Measurements from ENCODE around the gene SLC35A5.

Gene SLC35A5

GRCh38 chr3:112572701-112573100 lies 10.9 kb downstream of the SLC35A5 start:
- no peak for DNase-seq

- no peak for DNase-seq
Measured at GRCh38 chr3:112579232-112579631, 17.4 kb downstream of the SLC35A5 start.

- no peak for DNase-seq
Measured at GRCh38 chr3:112579697-112580096, 17.9 kb downstream of the SLC35A5 start.

- no peak for DNase-seq
Measured at GRCh38 chr3:112582244-112582874, 20.5 kb downstream of the SLC35A5 start.

- DNase-seq, result no peak
Measured at GRCh38 chr3:112583105-112583504, 21.3 kb downstream of the SLC35A5 start.

GRCh38 chr3:112585782-112586181 lies 23.9 kb downstream of the SLC35A5 start:
- DNase-seq, result no peak

- no peak for DNase-seq
Measured at GRCh38 chr3:112587336-112587735, 25.5 kb downstream of the SLC35A5 start.

- DNase-seq, result no peak
Measured at GRCh38 chr3:112593258-112593657, 31.4 kb downstream of the SLC35A5 start.

- no peak for DNase-seq
Measured at GRCh38 chr3:112594856-112595255, 33.0 kb downstream of the SLC35A5 start.

GRCh38 chr3:112597945-112598344 lies 36.1 kb downstream of the SLC35A5 start:
- no peak for DNase-seq

GRCh38 chr3:112598731-112599130 lies 36.9 kb downstream of the SLC35A5 start:
- DNase-seq, result no peak

GRCh38 chr3:112602217-112602838 lies 40.5 kb downstream of the SLC35A5 start:
- DNase-seq, result no peak

- no peak for DNase-seq
Measured at GRCh38 chr3:112604536-112604935, 42.7 kb downstream of the SLC35A5 start.

- no peak for DNase-seq
Measured at GRCh38 chr3:112605285-112605684, 43.4 kb downstream of the SLC35A5 start.

GRCh38 chr3:112606098-112606497 lies 44.3 kb downstream of the SLC35A5 start:
- DNase-seq, result no peak

- DNase-seq, result no peak
Measured at GRCh38 chr3:112607863-112608262, 46.0 kb downstream of the SLC35A5 start.

GRCh38 chr3:112610121-112610520 lies 48.3 kb downstream of the SLC35A5 start:
- no peak for DNase-seq

GRCh38 chr3:112611752-112612515 lies 50.1 kb downstream of the SLC35A5 start:
- no peak for DNase-seq

GRCh38 chr3:112615989-112616731 lies 54.3 kb downstream of the SLC35A5 start:
- DNase-seq, result no peak

- DNase-seq, result no peak
Measured at GRCh38 chr3:112617285-112617684, 55.4 kb downstream of the SLC35A5 start.

- no peak for DNase-seq
Measured at GRCh38 chr3:112619295-112619694, 57.5 kb downstream of the SLC35A5 start.

- DNase-seq, result no peak
Measured at GRCh38 chr3:112623213-112623612, 61.4 kb downstream of the SLC35A5 start.

- no peak for DNase-seq
Measured at GRCh38 chr3:112623717-112624116, 61.9 kb downstream of the SLC35A5 start.

Data from stimulated activated CD4-positive, alpha-beta T cell treated with anti-CD3 and anti-CD28 coated beads, Interleukin-4, amount 100 ng/mL, for 4 hours (primary cell).